CD14-positive monocyte (primary cell): ENCODE measurements around the gene TM6SF1. TPM values are rescaled to one million over a fixed set of nuclear protein-coding genes. Genes with fewer than 3 reads are reported as not detected.

ENCODE experiments used
- DNase-seq, 3 donors: peaks; one replicate each; pipeline ENCODE4 v3.0.0-alpha.2; 2011 to 2022
- H2AFZ ChIP-seq: 2 replicates; pipeline ENCODE4 v1.6.0; 2012; ENCODE audit warnings: mild to moderate bottlenecking, low read depth, low read length, inconsistent platforms; ENCODE audit not compliant: insufficient read depth, poor library complexity, severe bottlenecking
- H3K27ac ChIP-seq, 2 donors: 1 replicate in 1 of 2; 2 replicates in 1 of 2; pipeline ENCODE4 v1.5.1; 2012 to 2013; ENCODE audit warnings: low read length in 2 of 2, control low read depth in 1 of 2, inconsistent platforms in 1 of 2, low read depth in 1 of 2, mild to moderate bottlenecking in 1 of 2
- H3K27me3 ChIP-seq, 2 donors: one replicate each; pipeline versions ENCODE4 v1.6.0 to v1.6.1; 2011 to 2013; ENCODE audit warnings: low read length in 2 of 2; ENCODE audit not compliant: control insufficient read depth in 2 of 2, insufficient read depth in 2 of 2
- H3K36me3 ChIP-seq, 2 donors: replicated peaks in 1 of 2; 1 replicate in 1 of 2; 2 replicates in 1 of 2; pipeline versions ENCODE4 v1.5.1 to v1.6.1; 2012 to 2013; ENCODE audit warnings: low read length in 2 of 2, control low read depth in 1 of 2, inconsistent platforms in 1 of 2, mild to moderate bottlenecking in 1 of 2; ENCODE audit not compliant: insufficient read depth in 2 of 2, control insufficient read depth in 1 of 2
- H3K4me1 ChIP-seq, 2 donors: 1 replicate in 1 of 2; 2 replicates in 1 of 2; pipeline versions ENCODE4 v1.5.1 to v1.6.1; 2012 to 2013; ENCODE audit warnings: low read length in 2 of 2, control low read depth in 1 of 2, inconsistent platforms in 1 of 2, mild to moderate bottlenecking in 1 of 2, moderate library complexity in 1 of 2; ENCODE audit not compliant: insufficient read depth in 2 of 2, control insufficient read depth in 1 of 2
- H3K4me2 ChIP-seq: replicated peaks from 2 replicates; pipeline ENCODE3; 2012; ENCODE audit warnings: low read length, moderate library complexity, mild to moderate bottlenecking; ENCODE audit not compliant: poor library complexity, severe bottlenecking; ENCODE audit errors: extremely low read depth
- H3K4me3 ChIP-seq, 3 experiments: fragments of 200-600 bp in 1 of 3; sonication (generic) in 1 of 3; replicated peaks in 1 of 3; 1 replicate in 2 of 3; 2 replicates in 1 of 3; pipeline ENCODE4 v1.5.1; 2011 to 2013; ENCODE audit warnings: low read length in 3 of 3, mild to moderate bottlenecking in 3 of 3, control low read depth in 2 of 3, low read depth in 2 of 3, inconsistent platforms in 1 of 3, moderate library complexity in 1 of 3
- H3K79me2 ChIP-seq: 2 replicates; pipeline ENCODE4 v1.6.0; 2012; ENCODE audit warnings: mild to moderate bottlenecking, control low read depth, inconsistent platforms, low read length, moderate library complexity; ENCODE audit not compliant: insufficient read depth
- H3K9ac ChIP-seq: 2 replicates; pipeline ENCODE4 v1.6.0; 2017; ENCODE audit warnings: low read length, mild to moderate bottlenecking; ENCODE audit not compliant: insufficient read depth, poor library complexity, severe bottlenecking
- H3K9me3 ChIP-seq, 2 donors: replicated peaks in 1 of 2; 1 replicate in 1 of 2; 2 replicates in 1 of 2; pipeline versions ENCODE4 v1.5.1 to v1.6.1; 2012 to 2013; ENCODE audit warnings: low read length in 2 of 2, control low read depth in 1 of 2; ENCODE audit not compliant: control insufficient read depth in 1 of 2, insufficient read depth in 1 of 2
- H4K20me1 ChIP-seq: 2 replicates; pipeline ENCODE4 v1.6.0; 2012; ENCODE audit warnings: mild to moderate bottlenecking, low read length, control low read depth, moderate library complexity; ENCODE audit not compliant: insufficient read depth
- H3K27ac Mint-ChIP-seq, 7 donors: one replicate each; pipeline ENCODE4 v1.8.0; 2020; ENCODE audit warnings: mild to moderate bottlenecking in 7 of 7, mixed read lengths in 7 of 7, moderate library complexity in 6 of 7, inconsistent platforms in 2 of 7
- H3K27me3 Mint-ChIP-seq, 3 donors: one replicate each; pipeline ENCODE4 v1.8.0; 2021 to 2022; ENCODE audit warnings: low read depth in 3 of 3, mild to moderate bottlenecking in 3 of 3, mixed read lengths in 3 of 3, moderate library complexity in 3 of 3, inconsistent platforms in 1 of 3
- H3K36me3 Mint-ChIP-seq, 2 donors: one replicate each; pipeline ENCODE4 v1.8.0; 2020; ENCODE audit warnings: mixed read lengths in 2 of 2, inconsistent platforms in 1 of 2, mild to moderate bottlenecking in 1 of 2
- H3K4me1 Mint-ChIP-seq: one replicate; pipeline ENCODE4 v1.8.0; 2020; ENCODE audit warnings: mild to moderate bottlenecking, mixed read lengths
- H3K4me3 Mint-ChIP-seq, 2 donors: one replicate each; pipeline ENCODE4 v1.8.0; 2020; ENCODE audit warnings: mild to moderate bottlenecking in 2 of 2, mixed read lengths in 2 of 2, moderate library complexity in 1 of 2
- H3K9me3 Mint-ChIP-seq, 7 donors: one replicate each; pipeline ENCODE4 v1.8.0; 2020 to 2022; ENCODE audit warnings: mixed read lengths in 7 of 7, mild to moderate bottlenecking in 6 of 7, moderate library complexity in 6 of 7, inconsistent platforms in 2 of 7
- WGBS: methylation state at CpG from one replicate; pipeline ENCODE4 v1.1.5; 2013; ENCODE audit warnings: missing lambda C conversion rate; ENCODE audit not compliant: insufficient coverage; 5-methylcytosine and 5-hydroxymethylcytosine counted together
- intact Hi-C, 2 donors: fragments of 100-400 bp; cut with micrococcal nuclease; formaldehyde crosslinking; loops; one replicate each; pipeline versions ENCODE4 v1.15.0 to v1.15.1; 2023
- polyA plus RNA-seq, 3 donors: library from polyadenylated mRNA; depleted of rRNA in 1 of 3; unstranded in 2 of 3; stranded (reverse) in 1 of 3; fragments of 300-500 nt in 2 of 3; fragments of >200 nt in 1 of 3; fragmentation: Illumina TruSeq in 2 of 3; gene quantifications; 1 replicate in 2 of 3; 2 replicates in 1 of 3; pipeline ENCODE4 v1.2.3, GENCODE V29; 2012 to 2021
- TF ChIP-seq, protein P1 (sequence below): fragments of 200-600 bp; IDR thresholded peaks from one replicate; pipeline ENCODE4 v1.8.0; 2022; ENCODE audit warnings: antibody characterized with exemption, mild to moderate bottlenecking

Gene TM6SF1
- polyA plus RNA-seq, 3 donors: 21.3 to 46.0 (median 35.4) TPM

DNA sequence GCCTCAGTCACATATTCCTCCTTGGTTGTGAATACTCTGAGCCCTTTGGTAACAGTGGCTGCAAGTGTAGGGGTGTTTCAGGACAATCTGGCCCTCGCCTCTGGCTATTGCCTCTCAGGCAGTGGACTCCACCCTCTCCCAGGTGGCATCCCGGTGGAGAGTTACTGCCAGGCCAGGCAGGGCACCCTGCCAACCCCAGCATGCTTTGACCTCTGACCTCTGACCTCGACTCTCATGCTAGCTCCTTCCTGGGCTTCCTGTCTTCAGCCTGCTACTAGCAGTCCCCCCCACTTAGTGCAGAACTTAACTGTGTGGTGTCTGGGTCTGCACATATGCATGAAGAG is 5.5 kb downstream of the TM6SF1 start:
- peaks cover 47 to 62% of the 10 kb centered on the region in 2 donors for H3K36me3 ChIP-seq
- Mint-ChIP-seq H3K27me3 (peaks cover 0 to 3% (median 0%) of the 10 kb centered on the region in 3 donors), H3K4me1 (peaks cover 28% of the 10 kb centered on the region), H3K27ac (peak overlapping the region in 2 of 7 donors; percentile 44 to 58), H3K4me3 (no peak overlapping the region), H3K9me3 (peaks cover 0 to 5% (median 3%) of the 10 kb centered on the region in 7 donors), H3K36me3 (peaks cover 16 to 31% of the 10 kb centered on the region in 2 donors)
- no peak overlapping the region for H3K4me2 ChIP-seq
- no peaks in the 10 kb centered on the region for H3K27me3 ChIP-seq
- H3K4me1 ChIP-seq: peaks cover 20 to 25% of the 10 kb centered on the region in 2 donors
- no peak overlapping the region for H3K9ac ChIP-seq
- TF ChIP-seq, protein P1, sequence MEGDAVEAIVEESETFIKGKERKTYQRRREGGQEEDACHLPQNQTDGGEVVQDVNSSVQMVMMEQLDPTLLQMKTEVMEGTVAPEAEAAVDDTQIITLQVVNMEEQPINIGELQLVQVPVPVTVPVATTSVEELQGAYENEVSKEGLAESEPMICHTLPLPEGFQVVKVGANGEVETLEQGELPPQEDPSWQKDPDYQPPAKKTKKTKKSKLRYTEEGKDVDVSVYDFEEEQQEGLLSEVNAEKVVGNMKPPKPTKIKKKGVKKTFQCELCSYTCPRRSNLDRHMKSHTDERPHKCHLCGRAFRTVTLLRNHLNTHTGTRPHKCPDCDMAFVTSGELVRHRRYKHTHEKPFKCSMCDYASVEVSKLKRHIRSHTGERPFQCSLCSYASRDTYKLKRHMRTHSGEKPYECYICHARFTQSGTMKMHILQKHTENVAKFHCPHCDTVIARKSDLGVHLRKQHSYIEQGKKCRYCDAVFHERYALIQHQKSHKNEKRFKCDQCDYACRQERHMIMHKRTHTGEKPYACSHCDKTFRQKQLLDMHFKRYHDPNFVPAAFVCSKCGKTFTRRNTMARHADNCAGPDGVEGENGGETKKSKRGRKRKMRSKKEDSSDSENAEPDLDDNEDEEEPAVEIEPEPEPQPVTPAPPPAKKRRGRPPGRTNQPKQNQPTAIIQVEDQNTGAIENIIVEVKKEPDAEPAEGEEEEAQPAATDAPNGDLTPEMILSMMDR: no peak
- H3K9me3 ChIP-seq: no peaks in the 10 kb centered on the region
- no peak for DNase-seq
- no CpG with 5 or more reads among the region's 3 CpGs for WGBS
- intact Hi-C loops: no loop called here
- peaks cover 53% of the 10 kb centered on the region for H4K20me1 ChIP-seq
- no peak overlapping the region for H2AFZ ChIP-seq
- no peak overlapping the region for H3K4me3 ChIP-seq
- H3K79me2 ChIP-seq: peaks cover 34% of the 10 kb centered on the region
- no peak overlapping the region for H3K27ac ChIP-seq

DNA sequence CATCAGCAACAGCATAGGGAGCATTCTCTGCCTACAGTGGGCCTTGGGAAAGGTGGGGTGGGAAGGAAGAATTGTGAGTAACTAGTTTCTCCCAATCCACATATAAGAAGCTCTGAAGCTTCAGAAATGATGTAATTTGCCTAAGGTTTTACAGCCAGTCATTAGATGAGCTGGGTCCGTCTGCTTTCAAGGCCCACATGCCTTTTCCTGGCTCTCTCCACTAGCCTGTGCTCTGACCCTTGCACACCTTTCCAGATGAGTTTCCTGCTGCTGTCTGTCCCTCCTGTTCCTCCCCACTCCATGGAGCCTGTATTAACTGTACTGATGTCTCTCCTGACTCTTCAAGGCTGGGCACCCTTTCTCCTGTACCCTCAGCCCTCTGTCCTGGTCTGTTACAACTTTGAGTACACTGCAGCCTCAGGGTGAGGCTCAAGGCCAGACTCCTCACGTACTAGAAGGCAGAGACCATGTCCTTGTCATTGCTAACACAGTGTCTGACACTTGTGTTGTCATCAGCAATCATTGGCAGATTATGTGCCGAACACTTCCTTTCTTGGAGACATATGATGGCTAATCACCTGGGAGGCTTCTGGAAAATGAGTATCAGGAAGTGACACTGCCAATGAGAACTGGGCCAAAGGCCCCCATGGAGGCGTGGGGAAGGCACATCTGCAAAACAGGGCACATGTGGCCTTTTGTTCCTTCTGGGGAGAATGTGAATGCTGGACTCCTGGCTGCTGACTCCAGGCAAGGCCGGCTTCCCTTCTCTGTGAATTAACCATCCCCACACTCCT is 6.6 kb downstream of the TM6SF1 start:
- H3K27me3 Mint-ChIP-seq: peaks cover 0 to 3% (median 0%) of the 10 kb centered on the region in 3 donors
- DNase-seq: no peak
- H3K4me1 ChIP-seq: peaks cover 15% of the 10 kb centered on the region in 2 donors
- H3K4me1 Mint-ChIP-seq: peaks cover 18% of the 10 kb centered on the region
- peaks cover 16 to 31% of the 10 kb centered on the region in 2 donors for H3K36me3 Mint-ChIP-seq
- H3K27ac ChIP-seq: no peak overlapping the region
- H2AFZ ChIP-seq: no peak overlapping the region
- WGBS: 93% methylated on average over 4 of the region's 5 CpGs
- no peaks in the 10 kb centered on the region for H3K9me3 ChIP-seq
- TF ChIP-seq, protein P1: no peak
- H3K4me3 ChIP-seq: no peak overlapping the region
- peaks cover 52 to 73% of the 10 kb centered on the region in 2 donors for H3K36me3 ChIP-seq
- H3K4me3 Mint-ChIP-seq: peak overlapping the region in 1 of 2 donors; percentile 17
- no peaks in the 10 kb centered on the region for H3K27me3 ChIP-seq
- H3K9me3 Mint-ChIP-seq: peaks cover 0 to 5% (median 3%) of the 10 kb centered on the region in 7 donors
- peaks cover 49% of the 10 kb centered on the region for H4K20me1 ChIP-seq
- intact Hi-C loops: no loop called here
- no peak overlapping the region for H3K27ac Mint-ChIP-seq
- peaks cover 27% of the 10 kb centered on the region for H3K79me2 ChIP-seq
- no peak overlapping the region for H3K9ac ChIP-seq
- H3K4me2 ChIP-seq: no peak overlapping the region
